T1000 (cell line): ENCODE results near the gene PDE11A.
A peak's percentile ranks its signal among the peaks of the same experiment; 100 is the strongest.

Experiments
- DNase-seq: peaks from one replicate; lab custom pipeline; 2025; ENCODE audit warnings: mixed read lengths; lab: John Stamatoyannopoulos, UW

PDE11A gene

GRCh38 chr2:177628831-177629230, 443.7 kb downstream of the PDE11A start:
- no peak for DNase-seq

GRCh38 chr2:177625744-177626650, 446.6 kb downstream of the PDE11A start:
- DNase-seq, result no peak

- DNase-seq, result no peak
Observed at GRCh38 chr2:177622521-177622920, 450.1 kb downstream of the PDE11A start.

GRCh38 chr2:177619986-177620385, 452.6 kb downstream of the PDE11A start:
- no peak for DNase-seq

- no peak for DNase-seq
Observed at GRCh38 chr2:177619461-177619860, 453.1 kb downstream of the PDE11A start.

GRCh38 chr2:177618255-177619253, 454.0 kb downstream of the PDE11A start:
- peak; percentile 86 for DNase-seq

- no peak for DNase-seq
Observed at GRCh38 chr2:177617849-177618248, 454.7 kb downstream of the PDE11A start.

- DNase-seq, result no peak
Observed at GRCh38 chr2:177616731-177617130, 455.8 kb downstream of the PDE11A start.

GRCh38 chr2:177616066-177616465, 456.5 kb downstream of the PDE11A start:
- DNase-seq, result no peak

- no peak for DNase-seq
Observed at GRCh38 chr2:177612659-177613058, 459.9 kb downstream of the PDE11A start.

GRCh38 chr2:177611310-177611886, 461.2 kb downstream of the PDE11A start:
- no peak for DNase-seq

GRCh38 chr2:177610813-177611212, 461.8 kb downstream of the PDE11A start:
- no peak for DNase-seq

GRCh38 chr2:177606636-177607035, 465.9 kb downstream of the PDE11A start:
- no peak for DNase-seq

- no peak for DNase-seq
Observed at GRCh38 chr2:177604271-177605065, 468.1 kb downstream of the PDE11A start.

GRCh38 chr2:177603768-177604167, 468.8 kb downstream of the PDE11A start:
- no peak for DNase-seq

GRCh38 chr2:177603181-177603580, 469.4 kb downstream of the PDE11A start:
- DNase-seq, result no peak

GRCh38 chr2:177602611-177603164, 469.9 kb downstream of the PDE11A start:
- DNase-seq, result no peak

GRCh38 chr2:177600917-177601316, 471.7 kb downstream of the PDE11A start:
- DNase-seq, result no peak

- DNase-seq, result no peak
Observed at GRCh38 chr2:177599956-177600355, 472.6 kb downstream of the PDE11A start.

- DNase-seq, result no peak
Observed at GRCh38 chr2:177599139-177599688, 473.4 kb downstream of the PDE11A start.
